GM20431 (cell line): ENCODE measurements around the gene KRT7.

ENCODE experiments used
- in situ Hi-C: fragments of 300-500 bp; cut with MseI, MboI; formaldehyde crosslinking; loops from one replicate; pipeline ENCODE4 v1.15.0; 2020; ENCODE audit warnings: low sequenced_read_pairs; ENCODE audit not compliant: unreplicated experiment

KRT7 gene

GRCh38 chr12:52232674-52233461 lies at the start of gene KRT7:
TSS of gene KRT7 (plus strand) at chr12:52233243. CDS start at chr12:52233297, 54 bp downstream.
- in situ Hi-C loops = no loop called here

DNA sequence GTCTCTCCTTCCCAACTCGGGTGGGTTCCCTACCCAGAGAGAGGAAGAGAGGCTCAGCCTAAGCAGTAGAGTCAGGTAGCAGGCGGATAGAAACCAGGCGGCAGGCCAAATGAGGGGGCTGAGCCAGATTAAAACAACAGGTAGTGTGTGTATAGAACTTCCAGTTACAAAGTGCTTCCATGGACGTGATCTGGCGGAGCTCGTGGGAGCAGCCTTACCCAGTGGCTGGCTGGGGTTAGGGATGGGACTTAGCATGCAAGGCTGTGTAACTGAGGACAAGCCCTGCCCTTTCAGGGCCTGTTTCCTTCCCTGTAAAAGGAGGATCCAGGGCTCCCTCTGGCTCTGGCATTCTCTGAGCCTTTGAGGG lies 49.5 kb upstream of the KRT7 start:
- in situ Hi-C loops = no loop called here

DNA sequence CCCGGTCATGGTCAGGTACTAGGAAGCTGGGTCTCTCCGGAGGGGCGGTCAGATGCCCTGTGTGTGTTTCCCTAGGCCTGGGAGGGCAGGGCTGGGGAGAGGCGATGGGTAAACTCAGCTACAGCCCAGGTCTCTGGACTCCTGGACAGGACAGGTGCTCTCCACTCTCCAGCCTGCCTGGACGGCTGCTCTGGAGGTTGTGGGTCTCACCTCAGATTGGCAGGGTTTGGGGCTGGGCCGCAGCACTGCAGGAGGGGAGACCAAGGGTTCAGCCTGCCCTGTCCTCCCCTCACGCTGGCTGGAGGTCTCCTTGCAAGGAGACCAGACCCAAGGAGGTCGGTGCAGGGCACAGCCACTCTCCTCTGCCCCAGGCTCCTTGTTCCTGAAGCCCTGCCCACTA lies 49.1 kb upstream of the KRT7 start:
- in situ Hi-C loops = no loop called here

DNA sequence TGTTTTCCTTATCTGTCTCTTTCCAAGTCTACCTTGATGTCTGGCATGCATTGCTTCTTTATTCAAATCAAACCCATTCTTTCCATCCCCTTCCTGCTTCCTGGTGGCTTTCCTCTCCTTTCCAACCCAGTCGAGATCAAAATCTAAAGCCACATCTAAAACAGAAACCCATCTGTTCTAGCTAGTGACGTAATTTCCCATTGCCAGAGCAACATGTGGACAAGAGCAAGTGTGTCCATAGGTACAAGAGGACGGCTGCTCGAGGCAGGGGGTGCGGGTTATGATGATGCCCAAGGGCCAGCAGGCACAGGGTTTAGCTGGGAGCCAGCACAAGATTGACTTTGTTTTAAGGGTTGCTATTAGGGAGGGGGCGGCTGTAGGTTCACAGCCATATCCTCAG lies 48.2 kb upstream of the KRT7 start:
- in situ Hi-C loops = no loop called here

DNA sequence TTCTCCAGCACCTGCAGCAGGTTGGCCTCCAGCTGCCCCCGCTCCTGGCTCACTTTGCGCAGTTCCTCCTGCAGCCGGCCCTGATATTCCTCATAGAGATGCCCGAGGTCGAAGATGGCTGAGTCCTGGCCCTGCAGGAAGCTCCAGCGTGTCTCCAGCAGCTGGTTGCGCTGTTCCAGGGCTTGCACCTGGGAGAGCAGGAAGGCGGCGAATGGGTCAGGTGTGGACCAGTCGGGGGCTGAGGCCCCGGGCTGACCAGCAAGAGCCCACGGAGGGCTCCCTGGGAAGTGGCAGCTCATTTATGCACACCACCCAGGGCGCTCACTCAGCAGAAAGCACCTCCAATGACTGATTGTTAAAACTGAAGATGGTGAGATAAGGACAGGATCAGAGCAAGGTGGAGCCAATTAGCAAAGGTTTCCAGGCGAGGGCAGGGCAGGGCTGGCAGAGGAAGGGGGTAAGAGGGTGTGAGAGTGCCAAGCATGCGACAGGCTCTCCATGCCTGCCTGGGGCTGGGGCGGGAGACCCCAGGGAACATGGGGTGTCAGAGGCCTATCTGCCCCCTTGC lies 47.6 kb upstream of the KRT7 start:
- in situ Hi-C loops = no loop called here

DNA sequence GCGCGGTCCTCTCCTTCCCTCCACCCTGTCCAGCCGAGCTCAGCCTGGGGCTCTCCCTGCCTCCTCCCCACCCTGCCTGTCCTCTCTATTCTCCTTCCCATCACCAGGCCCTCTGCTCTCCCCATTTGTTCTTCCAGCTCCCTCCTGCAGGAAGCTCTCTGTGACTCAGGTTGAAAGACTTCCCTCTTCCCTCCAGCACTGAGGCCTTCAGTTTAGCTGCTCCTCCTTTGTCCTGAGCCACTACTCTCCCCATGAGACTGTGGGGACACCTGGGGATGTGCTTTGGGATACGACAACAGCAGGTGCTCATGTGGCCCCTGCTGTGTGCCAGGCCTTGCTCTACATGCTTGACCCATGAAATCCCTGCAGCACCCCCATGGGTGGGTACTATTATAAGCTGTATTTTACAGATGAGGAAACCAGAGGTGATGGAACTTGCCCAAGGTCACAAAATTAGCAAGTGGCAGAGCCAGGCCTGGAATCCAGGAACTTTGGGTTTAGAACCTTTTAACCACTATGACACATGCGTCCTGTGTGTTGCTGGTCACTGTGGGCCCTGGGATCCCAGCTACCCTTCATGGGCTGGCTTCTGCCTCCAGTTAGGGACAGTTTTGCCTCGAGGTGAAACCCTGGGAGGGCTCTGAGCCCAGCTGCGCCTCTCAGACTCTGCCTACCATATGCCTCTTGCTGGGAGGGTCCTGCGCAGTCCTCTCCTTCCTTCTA lies 46.8 kb upstream of the KRT7 start:
- in situ Hi-C loops = no loop called here

DNA sequence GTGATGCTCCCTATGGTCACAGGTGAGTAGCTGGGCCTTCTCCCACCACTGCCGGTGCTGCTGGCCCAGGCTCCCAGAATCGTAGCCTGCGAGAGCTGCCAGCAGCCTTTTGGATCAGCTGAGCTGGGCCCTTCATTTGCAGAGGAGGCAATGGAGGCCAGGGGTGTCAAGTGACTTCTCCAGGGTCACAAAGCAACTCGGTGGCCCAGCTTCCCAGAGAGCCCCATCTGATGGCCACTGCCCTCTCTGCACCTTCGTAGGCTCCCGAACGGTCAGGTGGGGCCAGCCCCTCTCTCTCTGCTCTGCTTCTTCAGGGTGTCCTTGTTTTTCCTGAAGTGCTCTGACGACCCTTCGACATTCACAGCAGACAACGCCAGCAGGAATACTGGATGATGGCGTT lies 45.8 kb upstream of the KRT7 start:
- in situ Hi-C loops = no loop called here

DNA sequence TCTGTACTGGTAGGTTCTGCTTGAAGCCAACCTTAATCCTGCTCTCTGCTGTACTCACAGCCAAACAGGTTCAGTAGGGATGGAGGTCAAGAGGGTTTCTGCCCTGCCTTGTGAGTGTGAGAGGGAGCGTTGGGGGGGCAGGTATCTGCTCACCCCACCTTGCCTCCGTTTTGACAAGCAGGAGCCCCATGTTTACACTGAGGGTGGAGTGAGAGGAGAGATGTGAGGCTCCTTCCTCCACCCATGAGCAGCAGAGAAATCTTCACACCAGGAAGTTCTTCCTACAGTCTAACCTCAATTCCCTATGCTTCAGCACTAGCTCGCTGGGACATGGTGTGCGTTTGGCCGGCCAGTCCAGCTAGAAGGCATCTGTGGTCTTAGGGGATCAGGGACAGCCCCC lies 45.4 kb upstream of the KRT7 start:
- in situ Hi-C loops = no loop called here

DNA sequence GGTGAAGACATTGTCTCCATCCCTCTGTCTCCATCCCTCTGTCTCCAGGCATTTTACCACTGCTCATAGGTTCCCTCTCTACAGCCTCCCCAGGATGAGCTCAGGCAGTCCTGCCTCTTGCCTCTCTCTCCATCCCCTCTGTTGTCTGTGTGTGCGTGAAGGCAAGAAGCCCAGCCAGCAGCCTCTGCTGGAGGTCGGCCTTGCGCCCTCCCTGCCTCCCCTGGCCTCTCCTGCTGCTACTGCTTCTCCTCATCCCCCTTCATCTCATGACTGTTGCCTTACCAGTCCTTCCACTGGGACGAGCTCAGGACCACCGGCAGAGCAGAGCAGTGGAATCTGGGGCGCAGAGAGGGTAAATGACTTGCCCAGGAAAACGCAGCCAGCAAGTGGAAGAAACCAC lies 44.4 kb upstream of the KRT7 start:
- in situ Hi-C loops = no loop called here

DNA sequence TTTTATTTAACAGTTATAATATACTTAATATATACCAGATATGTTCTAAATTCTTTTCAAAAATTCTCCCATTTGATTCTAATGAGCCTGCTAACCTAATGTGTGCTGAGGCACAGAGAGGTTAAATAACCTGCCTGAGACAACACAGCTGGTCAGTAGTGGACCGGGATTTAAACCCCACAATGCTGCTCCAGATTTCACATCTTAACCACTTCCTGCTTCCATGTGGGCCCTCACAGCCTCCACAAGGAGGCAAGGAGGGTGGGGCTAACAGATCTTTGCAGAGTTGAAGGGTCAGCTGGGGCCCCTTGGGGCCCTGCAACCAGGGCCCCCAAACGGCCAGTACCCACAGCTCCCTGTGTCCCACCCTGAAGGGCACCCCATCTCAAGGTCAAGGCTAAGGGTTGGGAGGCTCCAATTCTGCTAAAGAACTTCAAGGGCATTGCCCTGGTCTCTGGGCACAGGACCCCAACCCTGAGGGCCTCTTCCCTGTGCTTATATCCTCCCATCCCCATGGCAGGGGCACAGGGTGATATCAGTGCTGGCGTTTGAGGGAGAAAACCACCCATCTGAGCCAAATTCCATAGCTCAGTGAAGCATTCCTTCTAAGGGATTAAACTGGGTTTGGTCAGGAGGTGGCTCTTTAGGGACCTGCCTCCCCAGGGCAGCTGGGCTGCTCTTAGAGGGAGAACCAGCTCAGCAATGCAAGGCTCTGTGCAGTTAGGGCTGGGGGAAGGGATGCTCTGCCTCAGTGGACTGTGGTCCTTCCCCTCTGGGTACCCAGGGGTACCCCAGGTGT lies 43.5 kb upstream of the KRT7 start:
- in situ Hi-C loops = no loop called here

DNA sequence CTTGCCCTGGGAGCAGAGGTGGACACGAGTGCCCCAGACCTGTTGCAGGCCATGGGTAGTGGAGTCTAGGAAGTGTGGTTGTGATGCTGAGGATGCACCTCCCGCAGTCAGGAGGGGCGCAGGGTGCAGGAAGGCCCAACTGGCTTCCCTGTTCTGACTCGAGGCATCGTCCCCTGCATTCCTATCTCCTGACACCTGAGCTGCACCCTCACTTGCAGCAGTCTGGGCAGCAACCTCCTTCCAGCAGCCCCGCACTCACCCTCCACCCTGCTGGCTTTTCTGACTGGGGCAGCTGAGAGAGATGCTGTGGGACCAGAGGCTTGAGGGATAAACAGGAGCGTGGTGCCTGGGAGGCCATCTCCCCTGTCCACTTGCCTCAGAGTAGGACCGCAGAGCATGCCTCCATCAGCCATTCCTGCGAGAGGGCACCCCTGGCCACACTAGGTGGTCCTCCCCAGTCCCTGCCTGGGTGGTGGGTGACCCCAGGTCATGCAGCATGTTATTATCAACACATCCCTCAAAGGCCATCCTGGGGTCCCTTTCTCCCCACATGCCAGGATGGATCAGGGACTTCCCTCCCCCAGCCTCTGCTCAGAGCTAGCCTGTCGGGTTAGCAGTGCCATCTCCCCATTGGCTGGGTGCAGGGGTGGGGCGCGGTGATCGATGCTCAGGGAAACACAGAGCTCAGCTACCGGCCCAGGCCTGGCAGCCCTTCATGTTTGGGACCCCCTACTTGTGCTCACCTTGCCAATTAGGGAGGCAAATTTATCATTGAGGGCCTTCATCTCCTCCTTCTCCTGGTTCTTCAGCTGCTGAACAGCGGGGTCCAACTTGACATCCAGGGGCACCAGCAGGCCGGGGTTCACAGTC lies 41.9 kb upstream of the KRT7 start:
- in situ Hi-C loops = no loop called here

- in situ Hi-C loops = no loop called here
Measured at GRCh38 chr12:52191841-52192791, 40.9 kb upstream of the KRT7 start, which contains the start of gene KRT80. TSS of gene KRT80 (minus strand) at chr12:52192014. CDS start at chr12:52191902, 112 bp downstream.

- in situ Hi-C loops = no loop called here
Measured at GRCh38 chr12:52193532-52193931, 39.5 kb upstream of the KRT7 start.

GRCh38 chr12:52193991-52194390 lies 39.1 kb upstream of the KRT7 start:
- in situ Hi-C loops = no loop called here

- in situ Hi-C loops = no loop called here
Measured at GRCh38 chr12:52195065-52195730, 37.8 kb upstream of the KRT7 start.

DNA sequence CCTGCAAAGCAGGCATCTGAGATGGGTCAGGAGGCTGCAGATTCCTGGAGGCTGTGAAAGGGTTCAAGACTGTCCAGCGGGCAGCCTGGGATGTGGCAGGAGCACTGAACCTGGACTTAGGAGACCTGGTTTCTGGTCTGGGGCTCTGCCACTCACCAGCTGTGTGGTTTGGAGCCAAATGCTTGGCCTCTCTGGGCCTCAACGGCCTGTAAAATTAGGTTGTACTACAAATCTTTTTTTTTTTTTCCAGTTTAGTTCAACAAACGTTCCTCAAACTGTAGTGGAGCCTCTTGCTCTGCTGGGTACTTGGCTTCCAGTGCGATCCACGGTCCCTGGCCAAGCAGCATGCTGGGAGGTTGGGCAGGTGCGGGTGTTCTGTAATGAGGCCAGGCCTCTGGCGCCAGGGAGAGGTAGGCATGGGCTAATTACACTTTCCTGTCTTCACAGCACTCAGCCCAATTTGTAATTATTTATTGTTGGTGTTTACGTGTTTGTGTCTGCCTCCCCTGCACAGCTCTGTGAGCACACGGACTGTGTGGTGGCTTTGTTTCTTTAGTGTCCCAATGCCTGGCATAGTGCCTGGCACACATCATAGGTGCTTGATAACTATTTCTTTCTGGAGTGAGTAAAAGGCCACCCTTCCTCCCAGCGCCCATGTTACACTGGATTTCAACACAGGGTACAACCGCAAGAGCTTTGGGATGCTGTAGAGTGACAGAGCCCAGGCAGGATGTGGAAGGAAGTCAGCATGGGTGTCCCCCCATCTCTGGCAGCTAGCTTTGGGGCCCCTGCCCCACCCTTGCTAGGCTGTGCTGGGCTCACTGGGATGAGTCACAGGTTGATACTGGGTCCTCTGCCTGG lies 35.4 kb upstream of the KRT7 start:
- in situ Hi-C loops = no loop called here
